Measurements from ENCODE around the gene UCP2. TPM values are rescaled to one million over a fixed set of nuclear protein-coding genes. Genes with fewer than 3 reads are reported as not detected.

The UCP2 gene
- total RNA-seq, 1 donor from 2014 or later, result 70.4 TPM

- H3K36me3 Mint-ChIP-seq, result peaks cover 7% of the 10 kb centered on the region
- H3K27me3 Mint-ChIP-seq, result no peaks in the 10 kb centered on the region
Measured at GRCh38 chr11:73999581-74000306, 17.1 kb upstream of the UCP2 start.

GRCh38 chr11:73998846-73999575, 16.4 kb upstream of the UCP2 start:
- no peaks in the 10 kb centered on the region for H3K27me3 Mint-ChIP-seq
- TF ChIP-seq CTCF (conservative IDR thresholded peaks at IDR 0.05), result no peak
- H3K9me3 Mint-ChIP-seq, result no peaks in the 10 kb centered on the region
- no peaks in the 10 kb centered on the region for H3K4me1 Mint-ChIP-seq (ENCODE audit: unreplicated experiment)
- peaks cover 7% of the 10 kb centered on the region for H3K36me3 Mint-ChIP-seq
- no peak overlapping the region for H3K27ac Mint-ChIP-seq
- H3K4me3 Mint-ChIP-seq, result no peak overlapping the region
- no peak for DNase-seq (ENCODE audit: extremely low spot score, unreplicated experiment)

More at GRCh38 chr11:73999581-74000306, 17.1 kb upstream of the UCP2 start:
- Mint-ChIP-seq H3K9me3 (no peaks in the 10 kb centered on the region), H3K4me3 (no peak overlapping the region), H3K4me1 (ENCODE audit: unreplicated experiment) (no peaks in the 10 kb centered on the region), H3K27ac (no peak overlapping the region)
- TF ChIP-seq CTCF (conservative IDR thresholded peaks at IDR 0.05), result no peak
- no peak for DNase-seq (ENCODE audit: extremely low spot score, unreplicated experiment)

GRCh38 chr11:73997120-73997770, 14.6 kb upstream of the UCP2 start:
- no peak for DNase-seq (ENCODE audit: extremely low spot score, unreplicated experiment)
- no peak overlapping the region for H3K4me3 Mint-ChIP-seq
- no peak overlapping the region for H3K27ac Mint-ChIP-seq
- no peaks in the 10 kb centered on the region for H3K9me3 Mint-ChIP-seq
- no peaks in the 10 kb centered on the region for H3K27me3 Mint-ChIP-seq
- no peak for TF ChIP-seq CTCF (conservative IDR thresholded peaks at IDR 0.05)
- peaks cover 3% of the 10 kb centered on the region for H3K36me3 Mint-ChIP-seq
- no peaks in the 10 kb centered on the region for H3K4me1 Mint-ChIP-seq (ENCODE audit: unreplicated experiment)

GRCh38 chr11:73996161-73996747, 13.6 kb upstream of the UCP2 start:
- no peaks in the 10 kb centered on the region for H3K36me3 Mint-ChIP-seq
- H3K4me3 Mint-ChIP-seq, result no peak overlapping the region
- TF ChIP-seq CTCF (conservative IDR thresholded peaks at IDR 0.05), result no peak

GRCh38 chr11:73995731-73996130, 13.1 kb upstream of the UCP2 start:
- no peak for TF ChIP-seq CTCF (conservative IDR thresholded peaks at IDR 0.05)
- DNase-seq (ENCODE audit: extremely low spot score, unreplicated experiment), result no peak
- H3K9me3 Mint-ChIP-seq, result no peaks in the 10 kb centered on the region
- H3K4me1 Mint-ChIP-seq (ENCODE audit: unreplicated experiment), result no peaks in the 10 kb centered on the region
- no peaks in the 10 kb centered on the region for H3K27me3 Mint-ChIP-seq
- no peak overlapping the region for H3K4me3 Mint-ChIP-seq
- no peaks in the 10 kb centered on the region for H3K36me3 Mint-ChIP-seq
- H3K27ac Mint-ChIP-seq, result no peak overlapping the region

More at GRCh38 chr11:73996161-73996747, 13.6 kb upstream of the UCP2 start:
- Mint-ChIP-seq H3K27me3 (no peaks in the 10 kb centered on the region), H3K4me1 (ENCODE audit: unreplicated experiment) (no peaks in the 10 kb centered on the region), H3K27ac (no peak overlapping the region), H3K9me3 (no peaks in the 10 kb centered on the region)
- no peak for DNase-seq (ENCODE audit: extremely low spot score, unreplicated experiment)
